Lung (tissue), 12 donors: Measurements from ENCODE around the gene ACBD6. TPM values are rescaled to one million over a fixed set of nuclear protein-coding genes. Genes with fewer than 3 reads are reported as not detected.

Experiments
- ATAC-seq: fragments of 200-7000 bp; cut with Tn5 transposase; one replicate; pipeline ENCODE4 v1.9.1; 2020; ENCODE audit warnings: moderate number of reproducible peaks; ENCODE audit not compliant: insufficient read depth, low FRiP score
- DNase-seq, 3 donors: peaks; one replicate each; pipeline ENCODE4 v3.0.0-alpha.2; 2013 to 2017
- H3K27ac ChIP-seq, 2 donors: one replicate each; pipeline ENCODE4 v1.5.1; 2013; ENCODE audit warnings: mild to moderate bottlenecking in 2 of 2, moderate library complexity in 2 of 2, control low read depth in 1 of 2, inconsistent platforms in 1 of 2, low read depth in 1 of 2, low read length in 1 of 2
- H3K27me3 ChIP-seq, 3 donors: one replicate each; pipeline ENCODE4 v1.5.1; 2013; ENCODE audit warnings: low read length in 2 of 3; ENCODE audit not compliant: control insufficient read depth in 3 of 3, insufficient read depth in 3 of 3
- H3K36me3 ChIP-seq, 4 donors: one replicate each; pipeline ENCODE4 v1.5.1; 2013; ENCODE audit warnings: low read length in 4 of 4, mild to moderate bottlenecking in 1 of 4, moderate library complexity in 1 of 4; ENCODE audit not compliant: control insufficient read depth in 4 of 4, insufficient read depth in 4 of 4
- H3K4me1 ChIP-seq, 5 donors: one replicate each; pipeline ENCODE4 v1.5.1; 2013; ENCODE audit warnings: low read length in 5 of 5, mild to moderate bottlenecking in 2 of 5, moderate library complexity in 1 of 5; ENCODE audit not compliant: control insufficient read depth in 5 of 5, insufficient read depth in 5 of 5
- H3K4me3 ChIP-seq: one replicate; pipeline ENCODE4 v1.5.1; 2013; ENCODE audit warnings: mild to moderate bottlenecking, control low read depth, moderate library complexity
- H3K9ac ChIP-seq, 2 donors: one replicate each; pipeline ENCODE4 v1.5.1; 2013; ENCODE audit warnings: low read length in 2 of 2, control low read depth in 1 of 2; ENCODE audit not compliant: insufficient read depth in 1 of 2
- H3K9me3 ChIP-seq, 4 donors: one replicate each; pipeline ENCODE4 v1.5.1; 2013; ENCODE audit warnings: low read length in 3 of 4, mild to moderate bottlenecking in 1 of 4, moderate library complexity in 1 of 4; ENCODE audit not compliant: control insufficient read depth in 4 of 4, insufficient read depth in 3 of 4
- WGBS, 2 donors: extraction: QIAGEN DNeasy Blood & Tissue Kit; methylation state at CpG; one replicate each; pipeline ENCODE4 v1.1.7; 2013; 5-methylcytosine and 5-hydroxymethylcytosine counted together
- polyA plus RNA-seq, 2 donors: library from polyadenylated mRNA; stranded (reverse); fragments of 200-250 nt; gene quantifications; one replicate each; pipeline ENCODE4 v1.2.1, GENCODE V29; 2013
- total RNA-seq, 2 donors: library from RNA; depleted of rRNA in 1 of 2; stranded (reverse); fragments of >200 nt in 1 of 2; gene quantifications; one replicate each; pipeline ENCODE4 v1.2.1, GENCODE V29; 2014 to 2021
- TF ChIP-seq, protein P1 (sequence below): IDR thresholded peaks from 2 replicates; pipeline ENCODE4 v1.5.1; 2012; ENCODE audit warnings: mild to moderate bottlenecking; ENCODE audit errors: control extremely low read depth, extremely low read depth
- donor health status: control.
- donor health status: control.
- donor health status: Bipolar disorder and iron deficiency.
- donor health status: healthy.
- donor health status: DM: yes; HTN: yes; CAD: no.

The ACBD6 gene
- total and polyA plus RNA-seq, 4 donors, result 28.1 to 53.3 (median 41.1) TPM

DNA sequence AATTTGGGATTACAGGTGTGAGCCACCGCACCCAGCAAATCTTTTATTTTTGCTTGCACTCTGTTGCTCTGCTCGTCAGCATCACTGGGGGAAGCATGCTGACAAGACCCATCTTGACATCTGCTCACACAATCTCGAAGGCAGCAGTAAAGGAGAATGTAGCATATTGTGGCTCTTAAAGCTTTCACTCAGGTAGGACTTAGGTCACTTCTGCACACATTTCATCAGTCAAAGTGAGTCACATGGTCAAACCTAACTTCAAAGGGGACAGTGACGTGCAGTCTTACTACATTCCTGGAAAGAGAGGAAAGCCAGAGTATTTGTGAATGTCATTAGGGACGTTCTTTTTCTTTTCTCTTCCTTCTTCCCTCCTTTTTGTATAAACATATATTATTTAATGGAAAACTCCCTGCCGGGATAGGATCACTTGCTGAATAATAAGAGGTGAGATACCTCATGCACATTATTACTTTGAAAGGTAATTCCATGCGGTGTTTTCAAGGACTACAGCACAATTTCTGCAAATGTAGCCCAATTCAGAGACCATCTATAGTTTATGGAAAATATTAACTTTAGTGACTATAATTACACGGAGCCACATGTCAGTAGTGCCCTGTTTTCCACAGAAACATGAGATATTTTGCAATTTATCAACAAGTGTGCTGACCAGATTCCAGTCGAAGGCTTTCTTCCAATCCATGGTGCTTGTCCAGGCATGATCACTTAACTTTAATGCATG is 19.3 kb upstream of the ACBD6 start:
- ATAC-seq (peak; percentile 32), DNase-seq (peak in 1 of 3 donors; percentile 47)
- Histone ChIP-seq H3K27me3 (no peaks in the 10 kb centered on the region), H3K27ac (peak overlapping the region in 1 of 2 donors; percentile 51), H3K9ac (no peak overlapping the region), H3K4me1 (peaks cover 0 to 9% (median 4%) of the 10 kb centered on the region in 5 donors), H3K36me3 (no peaks in the 10 kb centered on the region), H3K9me3 (no peaks in the 10 kb centered on the region), H3K4me3 (no peak overlapping the region)
- TF ChIP-seq, protein P1, sequence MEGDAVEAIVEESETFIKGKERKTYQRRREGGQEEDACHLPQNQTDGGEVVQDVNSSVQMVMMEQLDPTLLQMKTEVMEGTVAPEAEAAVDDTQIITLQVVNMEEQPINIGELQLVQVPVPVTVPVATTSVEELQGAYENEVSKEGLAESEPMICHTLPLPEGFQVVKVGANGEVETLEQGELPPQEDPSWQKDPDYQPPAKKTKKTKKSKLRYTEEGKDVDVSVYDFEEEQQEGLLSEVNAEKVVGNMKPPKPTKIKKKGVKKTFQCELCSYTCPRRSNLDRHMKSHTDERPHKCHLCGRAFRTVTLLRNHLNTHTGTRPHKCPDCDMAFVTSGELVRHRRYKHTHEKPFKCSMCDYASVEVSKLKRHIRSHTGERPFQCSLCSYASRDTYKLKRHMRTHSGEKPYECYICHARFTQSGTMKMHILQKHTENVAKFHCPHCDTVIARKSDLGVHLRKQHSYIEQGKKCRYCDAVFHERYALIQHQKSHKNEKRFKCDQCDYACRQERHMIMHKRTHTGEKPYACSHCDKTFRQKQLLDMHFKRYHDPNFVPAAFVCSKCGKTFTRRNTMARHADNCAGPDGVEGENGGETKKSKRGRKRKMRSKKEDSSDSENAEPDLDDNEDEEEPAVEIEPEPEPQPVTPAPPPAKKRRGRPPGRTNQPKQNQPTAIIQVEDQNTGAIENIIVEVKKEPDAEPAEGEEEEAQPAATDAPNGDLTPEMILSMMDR, result no peak
- WGBS, 2 donors, result 50 to 64% methylated on average over 9 of the region's 9 CpGs

DNA sequence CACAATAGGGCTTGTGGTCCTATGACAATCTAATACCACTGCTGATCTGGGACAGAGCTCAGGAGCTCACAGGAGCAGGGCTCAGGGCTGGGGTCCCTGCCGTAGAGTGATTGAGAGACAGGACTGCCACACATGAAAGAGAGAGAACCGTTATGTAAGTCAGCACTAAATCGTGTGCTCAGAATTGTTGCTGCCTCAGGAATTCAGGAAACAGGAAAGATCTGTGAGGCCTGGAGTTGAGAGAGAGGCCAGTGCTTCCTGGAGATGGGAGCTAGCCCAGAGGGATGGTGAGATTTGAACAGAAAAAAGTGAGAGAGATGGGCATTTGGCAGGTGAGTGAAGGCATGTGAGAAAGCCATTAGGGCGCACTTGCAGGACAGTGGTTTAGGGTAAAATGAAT is 17.5 kb upstream of the ACBD6 start:
- peaks cover 0 to 11% (median 4%) of the 10 kb centered on the region in 5 donors for H3K4me1 ChIP-seq
- no peaks in the 10 kb centered on the region for H3K36me3 ChIP-seq
- H3K27me3 ChIP-seq, result no peaks in the 10 kb centered on the region
- H3K9me3 ChIP-seq, result no peaks in the 10 kb centered on the region
- WGBS, 2 donors, result 41 to 45% methylated on average over 4 of the region's 4 CpGs
- H3K9ac ChIP-seq, result no peak overlapping the region
- peak in 2 of 3 donors; percentile 27 to 42 for DNase-seq
- no peak overlapping the region for H3K27ac ChIP-seq
- TF ChIP-seq, protein P1, result no peak
- ATAC-seq, result no peak
- H3K4me3 ChIP-seq, result no peak overlapping the region

DNA sequence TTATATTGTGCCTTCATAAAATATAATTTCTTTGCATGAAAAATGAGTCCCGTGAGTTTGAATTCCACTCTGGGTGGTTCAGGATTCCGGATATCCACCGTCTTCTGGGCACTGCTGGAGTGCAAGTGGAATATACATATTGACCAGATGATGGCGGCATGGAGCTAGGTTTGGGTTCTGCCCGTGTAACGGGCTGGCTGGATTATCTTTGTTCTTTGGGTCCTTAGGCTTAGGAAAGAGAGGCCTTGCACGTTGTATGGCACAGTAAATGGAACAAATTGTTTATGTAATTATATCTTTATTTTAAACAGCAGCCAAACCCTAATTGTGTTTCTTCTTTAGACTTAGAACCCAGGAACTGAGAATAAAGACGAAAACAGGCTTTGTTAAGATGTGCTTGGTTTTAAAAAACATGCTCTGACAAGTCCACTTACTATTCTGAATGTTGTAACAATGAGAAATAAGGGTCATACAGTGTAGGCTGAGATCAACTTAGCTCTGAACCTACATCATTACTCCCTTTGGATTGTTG is 13.5 kb upstream of the ACBD6 start:
- TF ChIP-seq, protein P1, result peak; percentile 84
- ATAC-seq, result peak; percentile 84
- H3K27me3 ChIP-seq, result no peaks in the 10 kb centered on the region
- no peaks in the 10 kb centered on the region for H3K36me3 ChIP-seq
- WGBS, 2 donors, result 11 to 14% methylated on average over 8 of the region's 8 CpGs
- DNase-seq, result peak; percentile 75 to 90 (median 89)
- no peaks in the 10 kb centered on the region for H3K9me3 ChIP-seq
- H3K9ac ChIP-seq, result no peak overlapping the region
- peaks cover 0 to 11% (median 0%) of the 10 kb centered on the region in 5 donors for H3K4me1 ChIP-seq
- H3K4me3 ChIP-seq, result no peak overlapping the region
- H3K27ac ChIP-seq, result no peak overlapping the region
